Measurements from ENCODE around the gene NOSTRIN. TPM values are rescaled to one million over a fixed set of nuclear protein-coding genes. Genes with fewer than 3 reads are reported as not detected.

NOSTRIN gene
- polyA plus RNA-seq, 1 donor (not counting 4 experiments of a cell fraction or from before 2014, with no cell fraction given) = not detected

- H3K4me2 ChIP-seq (ENCODE audit: control insufficient read depth, extremely low read depth, insufficient read depth, low read depth, low read length) = no peak overlapping the region
- no peaks in the 10 kb centered on the region for H3K27me3 ChIP-seq (ENCODE audit: control insufficient read depth, extremely low read depth, insufficient read depth, low read length)
- H3K4me1 ChIP-seq (ENCODE audit: control insufficient read depth, extremely low read depth, insufficient read depth, low read length) = no peaks in the 10 kb centered on the region
- no peak overlapping the region for H3K9ac ChIP-seq (ENCODE audit: control insufficient read depth, extremely low read depth, insufficient read depth, low read length)
- H4K20me1 ChIP-seq (ENCODE audit: control insufficient read depth, extremely low read depth, insufficient read depth, low read length) = no peaks in the 10 kb centered on the region
- H3K9me1 ChIP-seq (ENCODE audit: control insufficient read depth, extremely low read depth, insufficient read depth, low read length) = no peaks in the 10 kb centered on the region
- no peaks in the 10 kb centered on the region for H3K9me3 ChIP-seq (ENCODE audit: control insufficient read depth, low read depth, low read length)
- H3K4me3 ChIP-seq (ENCODE audit: control insufficient read depth in 2 of 3, extremely low read depth in 1 of 3, insufficient read depth in 2 of 3, low read depth in 1 of 3, low read length in 3 of 3) = no peak overlapping the region
- TF ChIP-seq CTCF (optimal IDR thresholded peaks at IDR 0.05 in 1 of 3, IDR thresholded peaks at IDR 0.05 in 1 of 3, conservative IDR thresholded peaks at IDR 0.05 in 1 of 3; ENCODE audit: extremely low read depth in 1 of 3, insufficient read depth in 2 of 3, low read length in 3 of 3) (no peak), EZH2 (IDR thresholded peaks at IDR 0.05; ENCODE audit: low read length) (no peak)
- peaks cover 2 to 5% of the 10 kb centered on the region in 2 experiments for H3K36me3 ChIP-seq (ENCODE audit: control insufficient read depth in 2 of 2, extremely low read depth in 1 of 2, insufficient read depth in 2 of 2, low read length in 2 of 2)
- dilution Hi-C loops (cut with MboI; ENCODE audit: extremely low pct_ligation_motif_present, low sequenced_read_pairs) = no loop called here
- FAIRE-seq (no peak), DNase-seq (ENCODE audit: low read depth, low spot score) (no peak)
- H3K27ac ChIP-seq (ENCODE audit: control insufficient read depth, insufficient read depth, low read length) = no peak overlapping the region
- no peak overlapping the region for H2AFZ ChIP-seq (ENCODE audit: control insufficient read depth, low read length)
- no peaks in the 10 kb centered on the region for H3K79me2 ChIP-seq (ENCODE audit: control insufficient read depth, insufficient read depth, low read length)
Observed at GRCh38 chr2:168757223-168757622, 45.2 kb upstream of the NOSTRIN start.

GRCh38 chr2:168758970-168759820 lies 43.2 kb upstream of the NOSTRIN start:
- FAIRE-seq = peak; percentile 83
- dilution Hi-C loops (cut with MboI; ENCODE audit: extremely low pct_ligation_motif_present, low sequenced_read_pairs) = no loop called here

More at GRCh38 chr2:168758970-168759820, 43.2 kb upstream of the NOSTRIN start:
- Histone ChIP-seq H3K27me3 (ENCODE audit: control insufficient read depth, extremely low read depth, insufficient read depth, low read length) (no peaks in the 10 kb centered on the region), H3K4me1 (ENCODE audit: control insufficient read depth, extremely low read depth, insufficient read depth, low read length) (no peaks in the 10 kb centered on the region), H3K9me3 (ENCODE audit: control insufficient read depth, low read depth, low read length) (no peaks in the 10 kb centered on the region), H3K9ac (ENCODE audit: control insufficient read depth, extremely low read depth, insufficient read depth, low read length) (no peak overlapping the region), H3K79me2 (ENCODE audit: control insufficient read depth, insufficient read depth, low read length) (no peaks in the 10 kb centered on the region), H4K20me1 (ENCODE audit: control insufficient read depth, extremely low read depth, insufficient read depth, low read length) (no peaks in the 10 kb centered on the region), H3K36me3 (ENCODE audit: control insufficient read depth in 2 of 2, extremely low read depth in 1 of 2, insufficient read depth in 2 of 2, low read length in 2 of 2) (peaks cover 2 to 5% of the 10 kb centered on the region in 2 experiments), H3K27ac (ENCODE audit: control insufficient read depth, insufficient read depth, low read length) (no peak overlapping the region), H3K4me2 (ENCODE audit: control insufficient read depth, extremely low read depth, insufficient read depth, low read depth, low read length) (no peak overlapping the region), H3K9me1 (ENCODE audit: control insufficient read depth, extremely low read depth, insufficient read depth, low read length) (no peaks in the 10 kb centered on the region), H3K4me3 (ENCODE audit: control insufficient read depth in 2 of 3, extremely low read depth in 1 of 3, insufficient read depth in 2 of 3, low read depth in 1 of 3, low read length in 3 of 3) (no peak overlapping the region), H2AFZ (ENCODE audit: control insufficient read depth, low read length) (no peak overlapping the region)
- no peak for DNase-seq (ENCODE audit: low read depth, low spot score)
- TF ChIP-seq EZH2 (IDR thresholded peaks at IDR 0.05; ENCODE audit: low read length) (no peak), CTCF (optimal IDR thresholded peaks at IDR 0.05 in 1 of 3, IDR thresholded peaks at IDR 0.05 in 1 of 3, conservative IDR thresholded peaks at IDR 0.05 in 1 of 3; ENCODE audit: extremely low read depth in 1 of 3, insufficient read depth in 2 of 3, low read length in 3 of 3) (peak; percentile 56 to 66 (median 60))

All from keratinocyte (primary cell).